Heart right ventricle (tissue), 16 donors: ENCODE data around the gene MYH14. TPM values are rescaled to one million over a fixed set of nuclear protein-coding genes. Genes with fewer than 3 reads are reported as not detected.

Experiments used
- ATAC-seq, 8 donors: fragments of 200-7000 bp; cut with Tn5 transposase; one replicate each; pipeline ENCODE4 v1.9.1; 2020; ENCODE audit warnings: mild to moderate bottlenecking in 8 of 8, moderate library complexity in 8 of 8, moderate number of reproducible peaks in 1 of 8
- DNase-seq, 2 donors: peaks; one replicate each; pipeline ENCODE4 v3.0.0-alpha.2; 2020
- H3K27ac ChIP-seq, 10 donors: fragments of 200-600 bp; sonication (generic) in 2 of 10; one replicate each; pipeline versions ENCODE4 v1.5.0 to v1.8.0; 2020 to 2022; ENCODE audit warnings: mild to moderate bottlenecking in 3 of 10
- H3K27me3 ChIP-seq, 7 donors: fragments of 200-600 bp; one replicate each; pipeline ENCODE4 v1.8.0; 2021 to 2022; ENCODE audit warnings: mild to moderate bottlenecking in 2 of 7
- H3K36me3 ChIP-seq, 9 donors: fragments of 200-600 bp; sonication (generic) in 1 of 9; one replicate each; pipeline versions ENCODE4 v1.5.0 to v1.8.0; 2020 to 2022; ENCODE audit warnings: mild to moderate bottlenecking in 2 of 9
- H3K4me1 ChIP-seq, 9 donors: fragments of 200-600 bp; sonication (generic) in 1 of 9; one replicate each; pipeline versions ENCODE4 v1.5.0 to v1.8.0; 2020 to 2022; ENCODE audit warnings: mild to moderate bottlenecking in 4 of 9
- H3K4me3 ChIP-seq, 10 donors: fragments of 200-600 bp; sonication (generic) in 2 of 10; one replicate each; pipeline versions ENCODE4 v1.5.0 to v1.8.0; 2020 to 2022; ENCODE audit warnings: mild to moderate bottlenecking in 7 of 10, moderate library complexity in 2 of 10
- H3K9me3 ChIP-seq, 11 donors: fragments of 200-600 bp in 10 of 11; sonication (generic) in 2 of 11; one replicate each; pipeline versions ENCODE4 v1.5.0 to v1.8.0; 2013 to 2022; ENCODE audit warnings: mild to moderate bottlenecking in 2 of 11, control low read depth in 1 of 11, moderate library complexity in 1 of 11
- WGBS, 2 donors: extraction: QIAGEN DNeasy Blood & Tissue Kit; methylation state at CpG; one replicate each; pipeline ENCODE4 v1.1.7; 2013; ENCODE audit warnings: inconsistent platforms in 1 of 2; 5-methylcytosine and 5-hydroxymethylcytosine counted together
- intact Hi-C, 10 donors: fragments of 100-400 bp; cut with DNase I; formaldehyde crosslinking; loops; one replicate each; pipeline versions ENCODE4 v1.11.1 to v1.14.2; 2022
- polyA plus RNA-seq, 2 donors: library from polyadenylated mRNA; stranded (reverse); fragments of 200-250 nt; gene quantifications; one replicate each; pipeline ENCODE4 v1.2.3, GENCODE V29; 2013
- total RNA-seq, 10 donors: library from RNA; stranded (reverse); fragmentation: NEBNext Ultra II Directional in 3 of 10; extraction: Animal tissue kit (Norgen Biotek cat#: 25700) in 3 of 10; gene quantifications; one replicate each; pipeline versions ENCODE4 v1.2.1 to v1.2.4, GENCODE V29; 2021 to 2023
- TF ChIP-seq, protein P1 (sequence below), 9 donors: fragments of 200-600 bp; sonication (generic) in 2 of 9; IDR thresholded peaks; one replicate each; pipeline versions ENCODE4 v1.5.0 to v1.8.0; 2021 to 2022; ENCODE audit warnings: antibody characterized with exemption in 9 of 9, mild to moderate bottlenecking in 5 of 9, moderate library complexity in 1 of 9
- donor health status: Arrhythmogenic right ventricular cardiomyopathy.
- donor health status: ischemic (EF 13 %, LVEDD 7.1; RV severe dilation, severe dysfunction).
- donor health status: healthy with polysubstance abuse.
- donor health status: DM: no; HTN: yes; CAD: no.
- donor health status: DM: no; HTN: no; CAD: no.
- donor health status: ischemic (EF 25% LVEDD 6.9; RV normal size, moderate dysfunction).
- donor health status: ischemic (EF 25% LVEDD 5.7; RV mildly dilated, moderate dysfunction).
- donor health status: healthy.
- donor health status: DM: yes; HTN: yes; CAD: no.
- donor health status: Ischemic cardiomyopathy.
- donor health status: ischemic (EF 35%, LVEDD 5.7; RV mildly dilated, moderate dysfunction).
- donor health status: nonischemic (EF 11% LVEDD 7.7; RV severe dilation, severe dysfunction).
- donor health status: DM: yes; HTN: yes; CAD: no.
- donor health status: PGD.
- donor health status: ischemic (EF 29% LVEDD 5.4; RV normal size, mild dysfunction).
- donor health status: nonischemic (EF 23%, LVEDD 6.1; RV moderate dilation, normal function).

Gene MYH14
- total and polyA plus RNA-seq, 12 donors: 29.3 to 149 (median 102) TPM

- TF ChIP-seq, protein P1, sequence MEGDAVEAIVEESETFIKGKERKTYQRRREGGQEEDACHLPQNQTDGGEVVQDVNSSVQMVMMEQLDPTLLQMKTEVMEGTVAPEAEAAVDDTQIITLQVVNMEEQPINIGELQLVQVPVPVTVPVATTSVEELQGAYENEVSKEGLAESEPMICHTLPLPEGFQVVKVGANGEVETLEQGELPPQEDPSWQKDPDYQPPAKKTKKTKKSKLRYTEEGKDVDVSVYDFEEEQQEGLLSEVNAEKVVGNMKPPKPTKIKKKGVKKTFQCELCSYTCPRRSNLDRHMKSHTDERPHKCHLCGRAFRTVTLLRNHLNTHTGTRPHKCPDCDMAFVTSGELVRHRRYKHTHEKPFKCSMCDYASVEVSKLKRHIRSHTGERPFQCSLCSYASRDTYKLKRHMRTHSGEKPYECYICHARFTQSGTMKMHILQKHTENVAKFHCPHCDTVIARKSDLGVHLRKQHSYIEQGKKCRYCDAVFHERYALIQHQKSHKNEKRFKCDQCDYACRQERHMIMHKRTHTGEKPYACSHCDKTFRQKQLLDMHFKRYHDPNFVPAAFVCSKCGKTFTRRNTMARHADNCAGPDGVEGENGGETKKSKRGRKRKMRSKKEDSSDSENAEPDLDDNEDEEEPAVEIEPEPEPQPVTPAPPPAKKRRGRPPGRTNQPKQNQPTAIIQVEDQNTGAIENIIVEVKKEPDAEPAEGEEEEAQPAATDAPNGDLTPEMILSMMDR (IDR thresholded peaks at IDR 0.05): no peak
- no peak overlapping the region for H3K27ac ChIP-seq
- peaks cover 0 to 68% (median 0%) of the 10 kb centered on the region in 9 donors for H3K36me3 ChIP-seq
- 74 to 77% methylated on average over 5 of the region's 5 CpGs for WGBS, 2 donors
- intact Hi-C loops: loop anchor here in 1 of 10 donors (10.0 kb wide), 1 partner anchor 530 kb away; no protein-coding TSS in a partner anchor
- no peak overlapping the region for H3K4me3 ChIP-seq
- no peaks in the 10 kb centered on the region for H3K4me1 ChIP-seq
- ATAC-seq (no peak), DNase-seq (no peak)
- no peaks in the 10 kb centered on the region for H3K27me3 ChIP-seq
- H3K9me3 ChIP-seq: peaks cover 0 to 21% (median 3%) of the 10 kb centered on the region in 11 donors
These were observed 51.7 kb downstream of the MYH14 start for GRCh38 chr19:50255115-50255514.

DNA sequence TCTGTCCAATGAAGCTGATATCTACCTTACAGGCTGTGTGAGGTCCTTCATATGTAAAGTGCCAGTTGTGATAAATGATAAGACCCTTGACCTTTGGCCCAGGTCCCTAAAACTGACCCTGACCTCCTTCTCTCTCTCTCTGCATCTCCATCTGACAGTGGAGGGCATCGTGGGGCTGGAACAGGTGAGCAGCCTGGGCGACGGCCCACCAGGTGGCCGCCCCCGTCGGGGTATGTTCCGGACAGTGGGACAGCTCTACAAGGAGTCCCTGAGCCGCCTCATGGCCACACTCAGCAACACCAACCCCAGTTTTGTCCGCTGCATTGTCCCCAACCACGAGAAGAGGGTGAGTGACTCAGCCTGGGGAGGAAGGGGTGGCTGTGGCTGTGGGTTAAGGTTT lies 53.7 kb downstream of the MYH14 start:
- ATAC-seq (no peak), DNase-seq (no peak)
- Histone ChIP-seq H3K27ac (no peak overlapping the region), H3K9me3 (peaks cover 0 to 21% (median 3%) of the 10 kb centered on the region in 11 donors), H3K4me1 (no peaks in the 10 kb centered on the region), H3K4me3 (no peak overlapping the region), H3K27me3 (no peaks in the 10 kb centered on the region), H3K36me3 (peaks cover 0 to 62% (median 0%) of the 10 kb centered on the region in 9 donors)
- TF ChIP-seq, protein P1 (IDR thresholded peaks at IDR 0.05): no peak
- intact Hi-C loops: loop anchor here in 1 of 10 donors (10.0 kb wide), 1 partner anchor 528 kb away; no protein-coding TSS in a partner anchor
- WGBS, 2 donors: 90 to 91% methylated on average over 10 of the region's 10 CpGs

DNA sequence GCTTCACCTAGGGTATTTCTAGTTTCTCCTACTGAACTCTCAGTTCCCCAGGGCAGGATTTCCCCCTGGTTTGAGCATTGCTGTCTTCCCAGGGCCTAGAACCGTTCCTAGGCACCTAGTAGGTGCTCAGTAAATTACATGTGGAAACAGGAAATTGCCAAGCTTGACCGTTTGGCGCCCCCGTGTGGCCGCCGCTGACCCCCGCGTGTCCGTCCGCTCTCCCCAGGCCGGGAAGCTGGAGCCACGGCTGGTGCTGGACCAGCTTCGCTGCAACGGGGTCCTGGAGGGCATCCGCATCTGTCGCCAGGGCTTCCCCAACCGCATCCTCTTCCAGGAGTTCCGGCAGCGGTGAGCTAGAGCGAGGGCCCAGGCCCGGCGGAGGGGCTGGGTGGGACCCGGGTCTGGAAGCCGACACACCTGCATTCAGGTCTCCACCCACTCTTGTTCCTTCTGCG lies 55.5 kb downstream of the MYH14 start:
- ATAC-seq (no peak), DNase-seq (peak in 1 of 2 donors; percentile 23)
- Histone ChIP-seq H3K36me3 (peaks cover 0 to 47% (median 0%) of the 10 kb centered on the region in 9 donors), H3K4me3 (no peak overlapping the region), H3K9me3 (peaks cover 0 to 3% (median 0%) of the 10 kb centered on the region in 11 donors), H3K27ac (no peak overlapping the region), H3K4me1 (no peaks in the 10 kb centered on the region), H3K27me3 (no peaks in the 10 kb centered on the region)
- intact Hi-C loops: loop anchor here in 1 of 10 donors (10.0 kb wide), 1 partner anchor 526 kb away; no protein-coding TSS in a partner anchor
- 42 to 44% methylated on average over 25 of the region's 25 CpGs for WGBS, 2 donors
- TF ChIP-seq, protein P1 (IDR thresholded peaks at IDR 0.05): peak in 8 of 9 donors; percentile 18 to 68 (median 50)

- Histone ChIP-seq H3K4me1 (no peaks in the 10 kb centered on the region), H3K9me3 (no peaks in the 10 kb centered on the region), H3K27me3 (no peaks in the 10 kb centered on the region), H3K36me3 (peaks cover 0 to 44% (median 0%) of the 10 kb centered on the region in 9 donors), H3K27ac (no peak overlapping the region), H3K4me3 (no peak overlapping the region)
- no peak for ATAC-seq
- WGBS, 2 donors: 85 to 88% methylated on average over 16 of the region's 16 CpGs
- TF ChIP-seq, protein P1 (IDR thresholded peaks at IDR 0.05): no peak
- intact Hi-C loops: no loop called here
- DNase-seq: no peak
These were observed 58.1 kb downstream of the MYH14 start for GRCh38 chr19:50261446-50261970.
